Activated CD8-positive, alpha-beta memory T cell treated with anti-CD3 and anti-CD28 coated beads for 36 hours (primary cell): Measurements from ENCODE around the gene PDZD7. TPM values are rescaled to one million over a fixed set of nuclear protein-coding genes. Genes with fewer than 3 reads are reported as not detected.

ENCODE experiments used
- CTCF ChIA-PET: fragments of 350-600 bp; sonication (Branson Sonifier 250); formaldehyde crosslinking; loops from one replicate; lab custom pipeline; 2021; ENCODE audit warnings: antibody characterized with exemption; lab: Charles Lee
- POLR2A ChIA-PET: fragments of 350-600 bp; sonication (Branson Sonifier 250); formaldehyde crosslinking; loops from one replicate; lab custom pipeline; 2021; ENCODE audit warnings: antibody characterized with exemption; lab: Charles Lee
- total RNA-seq, 2 experiments: library from RNA; stranded (reverse); gene quantifications; one replicate each; pipeline ENCODE4 v1.2.3, GENCODE V29; 2021

Gene PDZD7
- total RNA-seq, 2 experiments from 2014 or later = 0.27 TPM

GRCh38 chr10:101063548-101064414 is 32.9 kb upstream of the PDZD7 start:
- ChIA-PET POLR2A (no interaction called here), CTCF (interaction anchor here (0.7 to 11.7 kb wide), 8 partner anchors 12 to 76 kb away, joined by 3 to 107 read pairs (median 5); partner anchors contain the start of gene SFXN3)

GRCh38 chr10:101063050-101063525 is 32.2 kb upstream of the PDZD7 start:
- ChIA-PET CTCF (interaction anchor here (0.8 to 11.7 kb wide), 5 partner anchors 12 to 151 kb away, joined by 3 to 107 read pairs (median 4); no protein-coding TSS in a partner anchor), POLR2A (no interaction called here)

GRCh38 chr10:101062232-101063049 is 31.5 kb upstream of the PDZD7 start:
- CTCF ChIA-PET = interaction anchor here (0.8 to 11.7 kb wide), 9 partner anchors 11 to 152 kb away, joined by 3 to 107 read pairs (median 8); partner anchors contain the start of genes PDZD7 and SFXN3
- POLR2A ChIA-PET = no interaction called here

GRCh38 chr10:101061624-101062231 is 30.8 kb upstream of the PDZD7 start, which contains the start of gene KAZALD1:
Gene KAZALD1 (plus strand): TSS chr10:101061989. CDS start chr10:101062593, 604 bp downstream.
- POLR2A ChIA-PET = interaction anchor here (1.1 to 2.0 kb wide), 2 partner anchors 47 to 80 kb away, joined by 3 to 6 read pairs; no protein-coding TSS in a partner anchor
- CTCF ChIA-PET = interaction anchor here (0.6 to 11.7 kb wide), 9 partner anchors 10 to 620 kb away, joined by 3 to 107 read pairs (median 8); partner anchors contain the start of genes PDZD7 and SFXN3

GRCh38 chr10:101060951-101061623 is 30.2 kb upstream of the PDZD7 start:
- ChIA-PET CTCF (interaction anchor here (0.6 to 11.7 kb wide), 14 partner anchors 9 to 619 kb away, joined by 3 to 107 read pairs (median 7); partner anchors contain the start of genes PDZD7 and SFXN3), POLR2A (interaction anchor here (1.1 to 2.0 kb wide), 3 partner anchors 10 to 81 kb away, joined by 3 to 6 read pairs (median 5); no protein-coding TSS in a partner anchor)

GRCh38 chr10:101060036-101060950 is 29.4 kb upstream of the PDZD7 start:
- CTCF ChIA-PET = interaction anchor here (0.8 to 11.7 kb wide), 11 partner anchors 9 to 82 kb away, joined by 3 to 107 read pairs (median 7); partner anchors contain the start of genes PDZD7 and SFXN3
- POLR2A ChIA-PET = interaction anchor here (1.1 to 2.0 kb wide), 3 partner anchors 9 to 82 kb away, joined by 3 to 6 read pairs (median 5); no protein-coding TSS in a partner anchor

- CTCF ChIA-PET = interaction anchor here (7.5 kb wide), 1 partner anchor 12 kb away, joined by 107 read pairs; no protein-coding TSS in a partner anchor
- POLR2A ChIA-PET = interaction anchor here (0.6 kb wide), 1 partner anchor 15 kb away, joined by 6 read pairs; no protein-coding TSS in a partner anchor
Measured at GRCh38 chr10:101056365-101057151, 25.6 kb upstream of the PDZD7 start.

GRCh38 chr10:101055411-101055810 is 24.5 kb upstream of the PDZD7 start:
- CTCF ChIA-PET = interaction anchor here (0.6 to 1.5 kb wide), 4 partner anchors 12 to 24 kb away, joined by 3 to 4 read pairs (median 4); no protein-coding TSS in a partner anchor
- POLR2A ChIA-PET = no interaction called here

GRCh38 chr10:101054876-101055275 is 23.9 kb upstream of the PDZD7 start:
- ChIA-PET CTCF (interaction anchor here (0.6 to 1.5 kb wide), 4 partner anchors 12 to 23 kb away, joined by 3 to 4 read pairs (median 4); no protein-coding TSS in a partner anchor), POLR2A (no interaction called here)

GRCh38 chr10:101054351-101054750 is 23.4 kb upstream of the PDZD7 start:
- CTCF ChIA-PET = interaction anchor here (1.5 kb wide), 1 partner anchor 11 kb away, joined by 3 read pairs; no protein-coding TSS in a partner anchor
- POLR2A ChIA-PET = interaction anchor here (0.7 kb wide), 1 partner anchor 52 kb away, joined by 3 read pairs; no protein-coding TSS in a partner anchor

- POLR2A ChIA-PET = no interaction called here
- CTCF ChIA-PET = interaction anchor here (3.8 to 4.3 kb wide), 2 partner anchors 10 to 11 kb away, joined by 31 to 93 read pairs; partner anchors contain the start of gene KAZALD1
Measured at GRCh38 chr10:101053516-101053915, 22.6 kb upstream of the PDZD7 start.

- ChIA-PET CTCF (interaction anchor here (0.6 to 4.3 kb wide), 5 partner anchors 10 to 1177 kb away, joined by 3 to 93 read pairs (median 10); partner anchors contain the start of gene KAZALD1), POLR2A (interaction anchor here (1.0 kb wide), 1 partner anchor 9 kb away, joined by 5 read pairs; no protein-coding TSS in a partner anchor)
Measured at GRCh38 chr10:101052285-101052684, 21.4 kb upstream of the PDZD7 start.

GRCh38 chr10:101050208-101051069 is 19.5 kb upstream of the PDZD7 start:
- CTCF ChIA-PET = interaction anchor here (0.7 to 4.3 kb wide), 20 partner anchors 8 to 164 kb away, joined by 3 to 93 read pairs (median 4); partner anchors contain the start of genes KAZALD1, PDZD7 and SFXN3
- POLR2A ChIA-PET = interaction anchor here (0.5 to 1.7 kb wide), 2 partner anchors 10 to 346 kb away, joined by 5 read pairs; no protein-coding TSS in a partner anchor
